Stomach (tissue), 9 donors: ENCODE results near the gene CUL4A. TPM values are rescaled to one million over a fixed set of nuclear protein-coding genes. Genes with fewer than 3 reads are reported as not detected.

Experiments
- DNase-seq, 2 donors: peaks; one replicate each; pipeline versions ENCODE4 v3.0.0 to v3.0.0-alpha.2; 2013 to 2019
- H3K27ac ChIP-seq, 5 donors: fragments of 200-600 bp in 4 of 5; sonication (generic) in 4 of 5; one replicate each; pipeline ENCODE4 v1.5.1; 2013 to 2019; ENCODE audit warnings: mild to moderate bottlenecking in 1 of 5, moderate library complexity in 1 of 5
- H3K27me3 ChIP-seq, 3 donors: fragments of 200-600 bp; sonication (generic); one replicate each; pipeline ENCODE4 v1.5.1; 2017 to 2019; ENCODE audit warnings: mixed run types in 1 of 3
- H3K36me3 ChIP-seq, 4 donors: fragments of 200-600 bp; sonication (generic); 1 replicate in 3 of 4; 2 replicates in 1 of 4; pipeline ENCODE4 v1.5.1; 2016 to 2019
- H3K4me1 ChIP-seq, 4 donors: fragments of 200-600 bp; sonication (generic); one replicate each; pipeline ENCODE4 v1.5.1; 2016 to 2019
- H3K4me3 ChIP-seq, 4 donors: fragments of 200-600 bp; sonication (generic) in 3 of 4; one replicate each; pipeline ENCODE4 v1.5.1; 2016 to 2019; ENCODE audit warnings: mild to moderate bottlenecking in 1 of 4
- H3K9me3 ChIP-seq, 4 donors: fragments of 200-600 bp; sonication (generic); one replicate each; pipeline ENCODE4 v1.5.1; 2016 to 2019
- CTCF ChIP-seq, 7 experiments: fragments of 450-650 bp in 4 of 7; fragments of 200-600 bp in 3 of 7; sonication (generic) in 3 of 7; IDR thresholded peaks; one replicate each; pipeline ENCODE4 v1.5.1; 2016 to 2019; ENCODE audit warnings: antibody characterized with exemption in 7 of 7, control low read depth in 2 of 7, mild to moderate bottlenecking in 1 of 7
- EP300 ChIP-seq: sonication (generic); formaldehyde crosslinking; IDR thresholded peaks from one replicate; pipeline ENCODE4 v1.6.1; 2017; ENCODE audit warnings: antibody characterized with exemption
- POLR2A ChIP-seq, 4 donors: fragments of 450-650 bp; IDR thresholded peaks; one replicate each; pipeline ENCODE4 v1.6.1; 2016; ENCODE audit warnings: antibody characterized with exemption in 4 of 4, control low read depth in 2 of 4, mild to moderate bottlenecking in 1 of 4, moderate library complexity in 1 of 4
- POLR2AphosphoS5 ChIP-seq, 3 donors: sonication (generic); formaldehyde crosslinking; IDR thresholded peaks; one replicate each; pipeline ENCODE4 v1.6.1; 2016; ENCODE audit warnings: antibody characterized with exemption in 3 of 3
- WGBS, 5 donors: extraction: QIAGEN DNeasy Blood & Tissue Kit in 3 of 5; methylation state at CpG; one replicate each; pipeline versions ENCODE4 v1.1.5 to v1.1.7; 2013 to 2018; 5-methylcytosine and 5-hydroxymethylcytosine counted together
- intact Hi-C: fragments of 100-400 bp; cut with DNase I; formaldehyde crosslinking; loops from one replicate; pipeline ENCODE4 v1.15.1; 2023; ENCODE audit warnings: low total_unique reads
- polyA plus RNA-seq, 3 donors: library from polyadenylated mRNA; stranded (reverse); fragments of 200-250 nt; gene quantifications; one replicate each; pipeline ENCODE4 v1.2.3, GENCODE V29; 2013
- total RNA-seq, 5 donors: library from RNA; depleted of rRNA; stranded (reverse); fragments of >200 nt; gene quantifications; one replicate each; pipeline versions ENCODE4 v1.1.0 to v1.2.3, GENCODE V29; 2014 to 2016
- donor health status: healthy with polysubstance abuse.
- donor health status: Bipolar disorder and iron deficiency.
- donor health status: healthy.

CUL4A gene
- total and polyA plus RNA-seq, 8 donors = 24.4 to 153 (median 108) TPM

GRCh38 chr13:113293686-113294085, 84.3 kb downstream of the CUL4A start:
- Histone ChIP-seq H3K4me1 (peaks cover 10 to 33% (median 30%) of the 10 kb centered on the region in 4 donors), H3K4me3 (no peak overlapping the region), H3K27me3 (peaks cover 0 to 40% (median 8%) of the 10 kb centered on the region in 3 donors), H3K27ac (no peak overlapping the region), H3K9me3 (no peaks in the 10 kb centered on the region), H3K36me3 (no peaks in the 10 kb centered on the region)
- 74 to 83% (median 80%) methylated on average over 9 of the region's 9 CpGs for WGBS, 5 donors
- intact Hi-C loops = no loop called here
- DNase-seq = no peak
- TF ChIP-seq CTCF (IDR thresholded peaks at IDR 0.05) = no peak
- TF ChIP-seq POLR2A (IDR thresholded peaks at IDR 0.05) = no peak
- TF ChIP-seq EP300 = no peak
- no peak for TF ChIP-seq POLR2AphosphoS5 (IDR thresholded peaks at IDR 0.05)

- Histone ChIP-seq H3K9me3 (no peaks in the 10 kb centered on the region), H3K27me3 (peaks cover 0 to 19% (median 0%) of the 10 kb centered on the region in 3 donors), H3K4me3 (peak overlapping the region in 2 of 4 donors; percentile 98 to 99), H3K27ac (peak overlapping the region in 1 of 5 donors; percentile 85), H3K4me1 (peaks cover 15 to 53% (median 44%) of the 10 kb centered on the region in 4 donors), H3K36me3 (no peaks in the 10 kb centered on the region)
- DNase-seq = no peak
- WGBS, 5 donors = 88 to 94% (median 90%) methylated on average over 6 of the region's 6 CpGs
- intact Hi-C loops = no loop called here
- TF ChIP-seq POLR2A (IDR thresholded peaks at IDR 0.05) = no peak
- TF ChIP-seq EP300 = no peak
- TF ChIP-seq POLR2AphosphoS5 (IDR thresholded peaks at IDR 0.05) = no peak
- TF ChIP-seq CTCF (IDR thresholded peaks at IDR 0.05) = no peak
Measured at GRCh38 chr13:113295776-113296175, 86.4 kb downstream of the CUL4A start.

DNA sequence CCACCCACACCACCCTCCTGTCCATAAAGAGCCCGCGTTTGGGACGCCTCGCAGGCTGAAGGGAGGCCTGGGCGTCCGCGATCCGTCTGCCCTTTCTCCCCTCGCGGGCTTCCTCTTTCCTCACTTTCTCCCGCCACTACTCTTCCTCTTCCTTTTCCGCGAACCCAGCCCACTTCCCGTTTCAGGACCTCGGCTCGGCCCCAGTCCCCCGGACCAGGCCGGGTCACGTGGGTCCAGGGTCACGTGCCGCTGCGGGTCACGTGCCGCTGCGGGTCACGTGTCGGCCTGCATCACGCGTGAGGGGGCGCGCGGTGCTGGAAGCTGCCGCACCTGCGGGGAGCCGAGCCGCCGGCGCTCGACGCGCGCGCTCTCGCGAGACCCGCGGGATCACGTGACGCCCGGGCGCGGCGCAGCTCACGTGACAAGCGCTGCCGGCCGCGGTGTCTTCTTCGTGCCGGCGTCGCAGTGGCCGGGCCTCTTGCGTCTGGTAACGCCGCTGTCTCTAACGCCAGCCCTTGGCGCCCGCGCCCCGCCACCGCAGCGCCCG, 87.5 kb downstream of the CUL4A start, which contains the start of gene LAMP1:
TSS of gene LAMP1 (plus strand) at position 417 of the 547 bp plus-strand sequence. CDS start 196 bp downstream, outside the sequence.
- H3K36me3 ChIP-seq = peaks cover 0 to 1% (median 0%) of the 10 kb centered on the region in 4 donors
- intact Hi-C loops = no loop called here
- peak within 1 kb of the TSS; percentile 77 to 99 (median 93) for H3K4me3 ChIP-seq
- WGBS, 5 donors = 0 to 1% (median 0%) methylated on average over 19 to 74 of the region's 74 CpGs
- peak; percentile 99 for DNase-seq
- peaks cover 0 to 8% (median 0%) of the 10 kb centered on the region in 3 donors for H3K27me3 ChIP-seq
- H3K9me3 ChIP-seq = no peaks in the 10 kb centered on the region
- peak in 1 of 4 donors; percentile 19 for TF ChIP-seq POLR2A (IDR thresholded peaks at IDR 0.05)
- TF ChIP-seq EP300 = peak; percentile 65
- peak in 1 of 7 experiments; percentile 15 for TF ChIP-seq CTCF (IDR thresholded peaks at IDR 0.05)
- TF ChIP-seq POLR2AphosphoS5 (IDR thresholded peaks at IDR 0.05) = peak; percentile 90 to 97 (median 92)
- peak within 1 kb of the TSS; percentile 74 to 89 (median 86) for H3K27ac ChIP-seq
- H3K4me1 ChIP-seq = peaks cover 15 to 51% (median 42%) of the 10 kb centered on the region in 4 donors

DNA sequence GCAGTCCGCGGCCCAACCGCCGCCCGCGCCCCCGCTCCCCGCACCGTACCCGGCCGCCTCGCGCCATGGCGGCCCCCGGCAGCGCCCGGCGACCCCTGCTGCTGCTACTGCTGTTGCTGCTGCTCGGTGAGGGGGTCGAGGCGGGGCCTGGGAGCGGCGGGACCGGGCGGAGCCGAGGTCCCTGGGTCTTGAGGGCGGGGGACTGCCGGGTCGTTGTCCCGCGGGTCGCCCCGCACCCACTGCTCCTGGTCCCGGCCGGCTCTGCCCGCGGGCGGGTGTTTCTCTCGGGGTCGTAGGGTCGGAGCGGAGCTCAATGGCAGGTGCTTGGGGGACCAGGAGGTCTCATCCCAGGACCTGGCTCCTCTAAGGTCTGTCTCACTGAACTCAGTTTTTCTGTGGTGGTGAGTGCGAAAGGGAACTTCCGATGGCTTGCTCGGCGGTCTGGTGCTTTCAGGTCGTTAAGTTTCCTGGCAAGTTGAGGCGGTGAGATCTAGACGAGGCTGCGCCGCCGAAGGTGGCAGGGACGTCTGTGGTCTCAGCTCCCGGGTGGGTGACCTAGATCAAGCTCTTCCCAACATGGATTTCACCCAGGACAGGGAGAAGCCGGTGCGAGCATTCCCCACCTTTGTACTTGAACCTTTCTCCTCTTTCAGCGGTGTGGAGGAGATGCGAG, 88.1 kb downstream of the CUL4A start:
- H3K4me1 ChIP-seq = peaks cover 15 to 49% (median 40%) of the 10 kb centered on the region in 4 donors

More for the DNA sequence above, 88.1 kb downstream of the CUL4A start:
- DNase-seq = peak in 1 of 2 donors; percentile 54
- peaks cover 0 to 7% (median under 1%) of the 10 kb centered on the region in 4 donors for H3K36me3 ChIP-seq
- H3K4me3 ChIP-seq = peak overlapping the region; percentile 77 to 99 (median 93)
- no peaks in the 10 kb centered on the region for H3K9me3 ChIP-seq
- H3K27me3 ChIP-seq = peaks cover 0 to 2% (median 0%) of the 10 kb centered on the region in 3 donors
- intact Hi-C loops = no loop called here
- 1% methylated on average over 34 to 58 of the region's 58 CpGs for WGBS, 5 donors
- TF ChIP-seq EP300 = no peak
- no peak for TF ChIP-seq POLR2A (IDR thresholded peaks at IDR 0.05)
- no peak for TF ChIP-seq CTCF (IDR thresholded peaks at IDR 0.05)
- no peak for TF ChIP-seq POLR2AphosphoS5 (IDR thresholded peaks at IDR 0.05)
- H3K27ac ChIP-seq = peak overlapping the region; percentile 34 to 89 (median 86)
